IPS-11a (cell line): Measurements from ENCODE around the gene UPF3A.
"Not testable (repeated sequence)": the region's sequence is repeated elsewhere in the genome, so short reads cannot be mapped to it uniquely, and the experiment has no call there.

Experiments
- H3K4me3 ChIP-seq: one replicate; pipeline ENCODE4 v1.5.1; 2013; ENCODE audit warnings: low read depth, low read length, control low read depth

The UPF3A gene

GRCh38 chr13:114281351-114282040 is at the start of gene UPF3A:
Gene UPF3A, plus strand, starts transcription at chr13:114281601. Its CDS starts 39 bp downstream, at chr13:114281640.
- H3K4me3 ChIP-seq: peak within 1 kb of the TSS; percentile 81

DNA sequence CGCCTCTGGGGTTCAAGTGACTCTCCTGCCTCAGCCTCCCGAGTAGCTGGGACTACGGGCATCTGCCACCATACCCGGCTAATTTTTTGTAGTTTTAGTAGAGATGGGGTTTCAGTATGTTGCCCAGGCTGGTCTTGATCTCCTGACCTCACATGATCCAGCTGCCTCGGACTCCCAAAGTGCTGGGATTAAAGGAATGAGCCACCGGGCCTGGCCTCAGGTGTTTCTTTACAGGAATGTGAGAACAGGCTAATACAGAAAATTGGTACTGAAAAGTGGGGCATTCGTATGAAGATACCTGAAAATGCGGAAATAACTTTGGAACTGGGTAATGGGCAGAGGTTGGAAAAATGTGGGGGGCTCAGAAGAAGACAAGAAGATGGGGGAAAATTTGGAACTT is 49.5 kb upstream of the UPF3A start:
- H3K4me3 ChIP-seq: no peak overlapping the region

- no peak overlapping the region for H3K4me3 ChIP-seq
Measured at GRCh38 chr13:114234266-114234644, 47.1 kb upstream of the UPF3A start.

DNA sequence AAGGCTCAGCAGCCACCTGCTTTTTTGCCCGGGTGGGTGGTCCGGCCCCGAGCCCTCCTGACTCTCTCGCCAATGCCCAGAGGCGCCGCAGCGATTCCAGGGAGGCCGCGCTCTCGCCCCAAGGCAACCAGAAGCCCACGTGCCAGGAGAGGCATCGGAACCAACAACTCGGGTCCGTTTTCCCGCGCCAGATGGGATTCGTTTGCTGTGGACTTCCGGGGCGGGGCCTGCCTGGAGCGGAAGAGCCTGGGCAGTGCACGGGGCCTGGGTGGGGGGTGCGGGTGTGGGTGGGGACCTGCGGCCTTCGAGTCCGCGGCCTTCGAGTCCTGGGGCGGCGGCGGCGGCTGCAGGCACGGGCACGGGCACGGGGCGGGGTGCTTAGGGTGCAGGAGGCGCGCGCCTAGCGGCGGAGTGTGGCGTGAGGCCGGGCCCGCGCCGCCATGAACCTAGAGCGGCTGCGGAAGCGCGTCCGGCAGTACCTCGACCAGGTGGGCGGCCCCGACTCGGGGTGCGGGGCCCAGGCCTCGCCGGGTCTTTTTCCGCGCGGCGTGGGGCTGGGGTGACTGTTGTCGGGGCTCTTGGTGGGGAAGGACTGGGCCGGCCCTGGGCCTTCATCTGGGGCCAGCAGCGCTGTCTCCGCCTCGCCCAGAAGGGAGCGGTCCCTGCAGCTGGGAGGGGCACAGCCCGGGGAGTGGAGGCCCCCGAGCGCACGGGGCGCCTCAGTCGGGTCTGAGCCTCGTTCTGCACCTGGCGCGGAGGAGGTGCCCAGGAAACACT is 46.6 kb upstream of the UPF3A start, which contains the start of gene CDC16:
Gene CDC16, plus strand, starts transcription at position 253 of the 777 bp plus-strand sequence. Its CDS starts 188 bp downstream, at position 441.
- H3K4me3 ChIP-seq: peak within 1 kb of the TSS; percentile 79

DNA sequence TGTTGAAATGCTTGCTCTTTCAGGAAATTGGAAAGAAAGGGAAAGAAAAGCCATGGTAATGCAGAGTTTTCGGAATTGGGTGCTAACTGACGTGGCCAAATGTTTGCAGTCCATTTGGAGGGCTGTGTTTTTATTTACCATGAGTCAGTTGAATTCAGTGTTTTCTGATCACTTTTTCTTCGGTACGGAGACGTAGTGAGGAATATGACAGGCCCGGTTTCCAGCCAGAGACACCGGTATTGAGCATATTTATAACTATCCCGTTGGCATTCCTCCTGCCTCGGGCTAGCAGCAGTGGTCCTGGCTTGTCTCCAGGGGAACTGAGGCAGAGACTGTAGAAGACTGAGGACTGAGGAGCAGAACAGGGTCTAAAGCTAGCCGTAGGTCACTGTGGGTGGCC is 45.7 kb upstream of the UPF3A start:
- H3K4me3 ChIP-seq: peak overlapping the region; percentile 79

GRCh38 chr13:114236227-114236626 is 45.2 kb upstream of the UPF3A start:
- H3K4me3 ChIP-seq: peak overlapping the region; percentile 79

- H3K4me3 ChIP-seq: no peak overlapping the region
Measured at GRCh38 chr13:114237415-114238112, 43.8 kb upstream of the UPF3A start.

GRCh38 chr13:114241918-114242317 is 39.5 kb upstream of the UPF3A start:
- no peak overlapping the region for H3K4me3 ChIP-seq

GRCh38 chr13:114243971-114244370 is 37.4 kb upstream of the UPF3A start:
- H3K4me3 ChIP-seq: no peak overlapping the region

DNA sequence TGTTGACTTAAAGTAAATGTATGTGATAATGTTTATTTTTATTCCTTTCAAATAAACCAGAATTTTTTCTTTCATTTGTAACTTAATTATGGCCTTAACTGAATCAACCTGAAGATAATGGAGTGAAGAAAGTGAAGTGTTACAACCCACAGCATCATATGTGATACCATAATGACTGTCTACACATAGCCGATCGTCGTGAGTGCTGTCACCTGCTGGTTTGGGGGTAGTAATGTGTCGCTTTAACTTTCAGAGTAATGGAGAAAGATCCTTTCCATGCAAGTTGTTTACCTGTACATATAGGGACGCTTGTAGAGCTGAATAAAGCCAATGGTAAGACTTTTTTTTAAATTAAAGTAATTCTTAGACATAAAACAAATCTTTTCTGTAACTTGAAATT is 36.8 kb upstream of the UPF3A start:
- no peak overlapping the region for H3K4me3 ChIP-seq

GRCh38 chr13:114248011-114248410 is 33.4 kb upstream of the UPF3A start:
- H3K4me3 ChIP-seq: no peak overlapping the region

- no peak overlapping the region for H3K4me3 ChIP-seq
Measured at GRCh38 chr13:114249077-114249476, 32.3 kb upstream of the UPF3A start.

DNA sequence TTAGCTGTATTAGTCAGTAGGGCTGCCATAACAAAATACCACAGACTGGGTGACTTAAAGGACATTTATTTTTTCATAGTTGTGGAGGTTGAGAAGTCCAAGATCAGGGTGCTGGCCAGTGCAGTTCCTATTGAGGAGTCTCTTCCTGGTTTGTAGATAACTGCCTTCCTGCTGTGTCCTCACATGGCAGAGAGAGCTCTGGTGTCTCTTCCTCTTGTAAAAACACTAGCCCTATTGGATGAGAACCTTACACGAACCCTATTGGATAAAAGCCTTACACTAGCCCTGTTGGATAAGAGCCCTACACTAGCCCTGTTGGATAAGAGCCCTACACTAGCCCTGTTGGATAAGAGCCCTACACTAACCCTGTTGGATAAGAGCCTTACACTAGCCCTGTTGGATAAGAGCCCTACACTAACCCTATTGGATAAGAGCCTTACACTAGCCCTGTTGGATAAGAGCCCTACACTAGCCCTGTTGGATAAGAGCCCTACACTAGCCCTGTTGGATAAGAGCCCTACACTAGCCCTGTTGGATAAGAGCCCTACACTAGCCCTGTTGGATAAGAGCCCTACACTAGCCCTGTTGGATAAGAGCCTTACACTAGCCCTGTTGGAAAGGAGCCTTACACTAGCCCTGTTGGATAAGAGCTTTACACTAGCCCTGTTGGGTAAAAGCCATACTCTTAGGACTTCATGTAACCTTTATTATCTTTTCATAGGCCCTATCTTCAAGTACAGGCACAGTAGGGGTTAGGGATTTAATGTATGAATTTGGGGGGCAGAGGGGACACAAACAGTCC is 29.6 kb upstream of the UPF3A start:
- not testable (repeated sequence) for H3K4me3 ChIP-seq

DNA sequence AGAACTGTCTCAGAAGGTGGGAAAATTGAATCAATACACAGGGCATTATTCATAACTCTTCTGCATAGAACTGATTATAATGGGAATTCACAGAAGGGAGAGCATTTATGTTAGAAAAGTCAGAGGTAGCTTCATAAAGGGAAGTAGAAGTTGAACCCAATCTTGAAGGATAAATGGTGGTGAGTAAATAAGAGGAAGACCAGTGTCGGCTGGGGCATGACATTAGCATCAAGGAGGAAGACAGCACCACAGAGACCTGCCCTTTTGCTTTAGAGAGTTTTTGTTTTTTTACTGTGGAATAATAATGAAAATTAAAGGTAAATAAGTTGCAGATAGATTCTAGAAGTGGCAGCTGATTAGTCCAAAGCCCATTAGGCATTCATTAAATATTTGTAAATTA is 24.9 kb upstream of the UPF3A start:
- no peak overlapping the region for H3K4me3 ChIP-seq

DNA sequence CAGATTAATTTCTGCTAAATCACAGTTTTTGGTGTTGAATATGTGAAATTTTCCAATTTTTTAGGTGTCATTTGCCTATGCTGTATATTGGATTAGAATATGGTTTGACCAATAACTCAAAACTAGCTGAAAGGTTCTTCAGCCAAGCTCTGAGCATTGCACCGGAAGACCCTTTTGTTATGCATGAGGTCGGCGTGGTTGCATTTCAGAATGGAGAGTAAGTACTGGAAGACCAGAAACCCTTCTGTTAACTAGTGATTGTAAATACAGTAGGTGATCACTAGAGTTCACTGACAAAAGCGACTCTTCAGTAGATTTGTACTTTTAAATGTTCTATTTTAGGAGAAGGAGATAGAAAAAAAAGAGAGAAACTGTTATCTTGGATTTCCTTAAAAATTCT is 24.4 kb upstream of the UPF3A start:
- H3K4me3 ChIP-seq: no peak overlapping the region

- H3K4me3 ChIP-seq: no peak overlapping the region
Measured at GRCh38 chr13:114258589-114258988, 22.8 kb upstream of the UPF3A start.

- no peak overlapping the region for H3K4me3 ChIP-seq
Measured at GRCh38 chr13:114259374-114259773, 22.0 kb upstream of the UPF3A start.

DNA sequence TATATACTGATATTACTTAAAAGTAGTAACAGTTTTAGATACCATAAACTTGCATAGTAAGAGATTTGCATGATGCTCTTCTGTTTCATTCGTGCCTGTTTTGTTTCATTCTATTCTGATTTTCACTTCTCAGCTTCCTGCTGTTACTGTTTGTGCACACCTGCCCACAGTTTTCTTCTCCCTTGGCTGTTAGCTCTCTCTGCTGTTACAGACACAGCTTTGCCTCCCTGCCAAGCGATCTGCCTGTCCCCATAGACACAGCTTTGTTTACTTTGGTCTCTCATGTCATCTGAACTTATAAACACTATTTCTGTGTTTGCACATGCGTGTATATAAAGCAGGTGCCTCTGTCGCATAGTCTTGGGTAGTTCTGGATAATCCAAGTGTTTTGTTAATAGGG is 21.4 kb upstream of the UPF3A start:
- H3K4me3 ChIP-seq: no peak overlapping the region

DNA sequence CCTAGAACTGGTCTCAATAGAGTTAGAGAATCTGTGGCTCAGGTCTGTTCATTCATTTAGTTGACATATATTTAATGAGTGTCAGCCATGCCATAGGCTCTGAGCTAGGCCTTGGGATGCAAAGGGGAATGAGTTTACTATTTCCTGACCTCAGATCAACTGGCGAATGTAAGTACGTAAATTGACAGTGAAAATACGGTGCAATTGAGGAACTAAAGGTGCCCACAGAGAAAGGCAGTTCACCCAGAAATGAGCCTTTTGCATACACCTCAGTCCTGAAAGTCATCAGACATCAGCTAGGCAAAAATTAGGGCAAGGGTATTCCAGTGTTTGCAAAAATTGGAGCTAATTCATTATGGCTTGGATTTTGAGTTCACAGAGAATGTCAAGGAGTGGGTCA is 20.6 kb upstream of the UPF3A start:
- no peak overlapping the region for H3K4me3 ChIP-seq

- H3K4me3 ChIP-seq: no peak overlapping the region
Measured at GRCh38 chr13:114261328-114261965, 20.0 kb upstream of the UPF3A start.
